GM18511 (cell line): ENCODE results near the gene GDPD3.

Experiments used
- ATAC-seq: cut with Tn5 transposase; IDR thresholded peaks from one replicate; pipeline ENCODE4 v1.9.1; 2021; ENCODE audit warnings: mild to moderate bottlenecking, moderate library complexity; ENCODE audit not compliant: unreplicated experiment

Gene GDPD3

DNA sequence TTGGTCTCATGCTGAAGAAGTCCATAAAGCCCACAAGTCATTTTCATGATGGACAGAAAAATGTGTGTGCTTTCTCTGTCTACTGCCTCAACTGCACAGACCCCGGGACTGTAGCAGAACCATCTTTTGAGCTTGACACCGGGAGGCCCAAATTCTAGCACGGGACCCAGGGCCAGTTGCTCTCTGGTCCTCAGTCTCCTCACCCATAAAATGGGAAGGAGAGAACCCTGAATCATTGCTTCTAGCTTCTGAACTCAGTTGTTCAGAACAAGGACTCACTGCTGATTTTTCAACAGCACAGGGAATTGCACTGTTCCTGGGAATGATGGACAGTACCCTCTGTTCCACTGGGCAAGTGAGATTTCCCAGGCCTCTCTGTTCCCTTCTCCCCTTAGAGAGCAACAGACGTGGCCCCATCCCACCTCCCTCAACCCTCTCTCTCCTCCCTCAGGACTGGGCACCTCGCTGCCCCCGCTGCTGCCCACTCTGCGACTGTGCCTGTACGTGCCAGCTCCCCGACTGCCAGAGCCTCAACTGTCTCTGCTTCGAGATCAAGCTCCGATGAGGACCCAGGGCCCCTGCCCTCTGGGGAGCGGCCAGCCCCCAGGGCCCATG lies 50.0 kb downstream of the GDPD3 start:
- ATAC-seq: no peak

DNA sequence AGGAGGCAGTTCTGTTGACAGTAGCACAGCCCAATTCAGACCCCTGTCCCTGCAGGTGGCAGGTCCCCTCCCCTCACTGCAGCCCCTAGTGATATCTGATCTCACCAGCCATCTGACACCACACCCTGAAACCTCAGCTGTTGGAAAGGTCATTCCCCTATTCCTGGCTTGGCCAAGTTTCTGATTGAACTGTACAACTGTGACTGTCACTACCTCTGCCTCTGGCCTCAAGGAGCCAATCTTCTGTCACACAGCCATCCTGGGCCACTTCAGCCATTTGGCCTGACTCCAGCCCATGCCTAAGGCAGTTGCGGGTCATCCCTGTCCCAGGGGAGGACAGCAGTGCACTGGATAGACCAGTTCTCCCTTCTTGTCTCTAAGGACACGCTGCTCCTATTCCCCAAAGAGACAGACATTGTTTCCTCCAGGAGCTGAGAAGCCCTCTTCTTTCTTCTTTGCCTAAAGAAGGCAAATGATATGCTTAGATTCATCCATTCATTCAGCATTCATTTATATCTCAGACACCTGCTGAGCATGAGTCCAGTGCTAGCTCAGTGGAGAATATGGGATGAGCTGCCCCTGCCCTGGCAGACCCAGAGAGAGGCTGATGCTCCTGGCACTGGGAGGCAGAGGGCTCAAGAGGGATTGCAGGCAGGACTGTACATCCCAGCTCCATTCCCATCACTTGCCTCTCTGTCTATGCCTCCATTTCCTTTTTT lies 52.3 kb downstream of the GDPD3 start:
- ATAC-seq: no peak

DNA sequence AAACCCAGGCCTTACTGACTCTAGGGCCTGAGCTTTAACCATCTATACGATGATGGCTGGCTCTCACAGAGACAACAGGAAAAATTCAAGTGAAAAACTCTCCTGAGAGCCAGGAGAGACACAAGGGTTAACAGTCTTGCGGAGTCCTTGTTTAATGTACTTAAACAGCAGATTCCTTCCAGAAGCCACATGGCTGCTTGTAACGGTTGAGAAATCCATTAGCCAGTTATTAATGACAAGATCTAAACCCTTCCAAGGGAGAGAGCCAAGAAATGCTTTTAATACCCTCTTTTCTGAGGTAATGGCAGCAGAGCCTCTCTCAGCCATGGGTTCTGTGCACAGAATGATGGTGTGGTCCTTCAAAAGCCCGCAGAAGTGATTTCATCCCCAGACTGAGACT lies 53.0 kb downstream of the GDPD3 start:
- no peak for ATAC-seq

DNA sequence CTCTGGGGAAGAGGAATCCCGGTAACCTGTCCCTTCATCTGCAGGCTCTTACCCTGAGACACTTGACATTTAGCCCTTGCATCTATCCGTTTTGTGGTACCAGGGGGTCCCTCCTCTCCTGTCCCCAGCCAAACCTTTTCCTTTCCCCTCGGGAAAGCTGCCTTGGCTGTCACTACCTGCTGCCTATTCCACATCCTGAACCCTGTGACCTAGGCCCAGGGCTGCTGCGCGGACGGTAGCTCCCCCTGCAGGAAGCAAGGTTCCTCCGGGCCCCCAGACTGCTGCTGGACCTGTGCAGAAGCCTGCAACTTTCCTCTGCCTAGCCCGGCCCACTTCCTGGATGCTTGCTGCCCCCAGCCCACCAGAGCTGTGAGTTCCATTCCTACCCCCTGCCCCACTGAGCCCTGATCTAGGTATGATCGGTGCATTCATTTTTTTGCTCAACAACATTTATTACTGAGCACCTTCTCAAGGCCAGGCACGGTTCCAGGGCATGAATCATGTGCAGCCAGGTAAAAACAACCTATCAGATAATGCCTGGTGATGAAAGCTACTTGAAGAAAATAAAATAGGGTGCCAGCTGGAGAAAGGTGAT lies 58.3 kb downstream of the GDPD3 start:
- no peak for ATAC-seq
